NCI-H1092 treated with DMSO at 0.1 percent for 48 hours (cell line): ENCODE data around the gene ARHGEF10L.

Experiments used
- DNase-seq: peaks from one replicate; lab custom pipeline; 2025; lab: John Stamatoyannopoulos, UW

Gene ARHGEF10L

GRCh38 chr1:17632541-17633184 lies 93.2 kb downstream of the ARHGEF10L start:
- DNase-seq, result no peak

- DNase-seq, result no peak
These were observed 94.2 kb downstream of the ARHGEF10L start for GRCh38 chr1:17633654-17634053.

- no peak for DNase-seq
These were observed 95.8 kb downstream of the ARHGEF10L start for GRCh38 chr1:17635276-17635675.

GRCh38 chr1:17635811-17636210 lies 96.3 kb downstream of the ARHGEF10L start:
- no peak for DNase-seq

GRCh38 chr1:17636612-17637011 lies 97.1 kb downstream of the ARHGEF10L start:
- no peak for DNase-seq

GRCh38 chr1:17637055-17637454 lies 97.6 kb downstream of the ARHGEF10L start:
- no peak for DNase-seq

GRCh38 chr1:17639703-17640340 lies 100.3 kb downstream of the ARHGEF10L start:
- DNase-seq, result no peak

- no peak for DNase-seq
These were observed 100.9 kb downstream of the ARHGEF10L start for GRCh38 chr1:17640393-17640792.

GRCh38 chr1:17640975-17641374 lies 101.5 kb downstream of the ARHGEF10L start:
- no peak for DNase-seq

- peak; percentile 12 for DNase-seq
These were observed 102.7 kb downstream of the ARHGEF10L start for GRCh38 chr1:17642169-17642568.

GRCh38 chr1:17642943-17643342 lies 103.4 kb downstream of the ARHGEF10L start:
- no peak for DNase-seq

GRCh38 chr1:17643861-17644703 lies 104.6 kb downstream of the ARHGEF10L start:
- peak; percentile 16 for DNase-seq

- DNase-seq, result peak; percentile 92
These were observed 105.8 kb downstream of the ARHGEF10L start for GRCh38 chr1:17645068-17645911.

GRCh38 chr1:17646444-17647280 lies 107.2 kb downstream of the ARHGEF10L start:
- no peak for DNase-seq

- DNase-seq, result no peak
These were observed 109.1 kb downstream of the ARHGEF10L start for GRCh38 chr1:17648457-17649145.

- no peak for DNase-seq
These were observed 110.0 kb downstream of the ARHGEF10L start for GRCh38 chr1:17649371-17650106.

- peak; percentile 49 for DNase-seq
These were observed 113.8 kb downstream of the ARHGEF10L start for GRCh38 chr1:17653276-17653675.

- peak; percentile 73 for DNase-seq
These were observed 114.3 kb downstream of the ARHGEF10L start for GRCh38 chr1:17653728-17654351.

GRCh38 chr1:17654519-17654918 lies 115.0 kb downstream of the ARHGEF10L start:
- no peak for DNase-seq
